ENCODE results near the gene LOC128125822.

- no peak for TF ChIP-seq CTCF (IDR thresholded peaks at IDR 0.05)
- TF ChIP-seq POLR2A (IDR thresholded peaks at IDR 0.05), result no peak
Measured at GRCh38 chr6:63538550-63538949, 33.7 kb upstream of the LOC128125822 start.
